Nucleus accumbens (tissue), 56 donors: ENCODE data around the gene NCOA1.
"Not testable (repeated sequence)": the region's sequence is repeated elsewhere in the genome, so short reads cannot be mapped to it uniquely, and the experiment has no call there.

ENCODE experiments used
- DNase-seq, 56 donors: peaks; one replicate each; lab custom pipeline; 2025; lab: John Stamatoyannopoulos, UW

Gene NCOA1

GRCh38 chr2:24569565-24569964 lies 78.5 kb downstream of the NCOA1 start:
- DNase-seq: not testable (repeated sequence)

DNA sequence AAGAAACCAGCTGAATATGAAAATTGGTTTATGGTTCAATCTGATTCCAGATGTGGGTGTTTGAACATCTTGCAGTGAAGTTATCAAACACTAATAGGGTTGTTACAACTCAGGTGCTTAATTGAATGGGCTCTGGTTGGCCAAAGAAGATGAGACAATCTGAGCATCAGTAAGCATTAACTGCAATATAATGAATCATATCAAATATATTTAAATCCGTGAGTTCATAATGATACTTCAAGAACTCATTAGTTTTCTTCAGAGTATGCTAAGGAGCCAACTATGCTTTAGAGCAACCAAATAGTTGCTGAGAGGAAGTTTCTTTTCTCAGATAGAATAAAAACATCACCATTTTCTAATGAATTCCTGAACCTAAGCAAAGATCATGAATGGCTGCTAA lies 79.2 kb downstream of the NCOA1 start:
- DNase-seq: no peak

- no peak for DNase-seq
Observed at GRCh38 chr2:24571828-24572442, 80.9 kb downstream of the NCOA1 start.

DNA sequence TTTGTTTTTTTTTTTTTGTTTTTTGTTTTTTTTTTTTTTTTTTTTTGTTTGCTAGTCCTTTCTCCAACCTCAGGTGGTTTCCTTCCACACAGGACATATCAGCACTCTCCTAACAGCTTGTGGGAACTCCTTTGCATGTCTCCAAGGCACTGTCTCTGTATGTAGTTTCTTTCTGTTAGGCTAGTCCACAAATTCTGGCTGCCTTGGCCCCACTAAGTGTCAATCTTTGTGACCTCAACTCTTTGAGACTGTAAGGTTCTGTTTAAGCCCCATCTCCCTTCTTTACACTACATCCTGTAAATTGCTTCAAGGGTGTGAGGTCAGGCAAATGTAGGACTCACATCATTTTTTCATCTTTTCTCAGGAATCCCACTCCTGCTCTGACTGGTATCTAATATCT lies 85.1 kb downstream of the NCOA1 start:
- DNase-seq: no peak

- DNase-seq: no peak
Observed at GRCh38 chr2:24576617-24577016, 85.6 kb downstream of the NCOA1 start.

- no peak for DNase-seq
Observed at GRCh38 chr2:24577481-24577880, 86.4 kb downstream of the NCOA1 start.

DNA sequence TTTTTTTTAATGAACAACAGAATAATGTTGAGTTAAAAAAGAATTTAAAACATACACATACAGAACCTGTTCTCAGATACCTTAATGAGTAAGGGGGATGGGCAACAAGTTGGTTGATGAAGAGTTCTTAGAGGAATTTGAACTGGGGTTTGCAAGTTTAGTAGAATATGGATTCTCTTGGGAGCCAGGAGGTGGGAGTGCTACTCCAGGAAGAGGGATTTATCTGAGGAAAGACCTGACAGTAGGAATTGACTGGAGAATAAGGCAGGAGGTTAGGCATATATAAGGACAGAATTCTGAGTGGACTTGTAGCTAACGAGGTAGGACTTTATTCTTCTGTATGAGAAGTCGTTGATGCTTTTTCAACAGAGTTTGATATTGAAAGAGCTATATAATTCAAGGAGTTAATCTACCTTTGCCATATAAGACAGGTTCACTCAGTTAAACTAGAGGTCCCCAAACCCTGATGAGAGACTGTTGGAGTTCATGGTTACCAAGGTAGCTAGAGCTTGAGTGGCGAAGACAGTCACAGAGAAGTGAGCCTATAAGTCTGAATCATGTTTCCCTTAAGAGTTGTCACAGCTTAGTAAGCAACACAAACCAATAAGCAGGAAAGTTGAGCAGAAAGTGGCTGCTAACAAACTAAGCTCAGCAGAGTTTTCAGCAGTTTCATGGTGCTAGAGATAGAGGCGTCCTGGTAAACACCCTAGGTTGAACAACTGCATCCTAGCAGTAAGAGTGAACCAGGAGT lies 88.2 kb downstream of the NCOA1 start:
- no peak for DNase-seq

GRCh38 chr2:24580561-24580960 lies 89.5 kb downstream of the NCOA1 start:
- no peak for DNase-seq

GRCh38 chr2:24581971-24582370 lies 90.9 kb downstream of the NCOA1 start:
- DNase-seq: not testable (repeated sequence)

- DNase-seq: no peak
Observed at GRCh38 chr2:24586955-24587354, 95.9 kb downstream of the NCOA1 start.

- DNase-seq: no peak
Observed at GRCh38 chr2:24588294-24588693, 97.2 kb downstream of the NCOA1 start.

GRCh38 chr2:24592441-24593100 lies 101.5 kb downstream of the NCOA1 start:
- DNase-seq: no peak

GRCh38 chr2:24594283-24594682 lies 103.2 kb downstream of the NCOA1 start:
- DNase-seq: no peak

DNA sequence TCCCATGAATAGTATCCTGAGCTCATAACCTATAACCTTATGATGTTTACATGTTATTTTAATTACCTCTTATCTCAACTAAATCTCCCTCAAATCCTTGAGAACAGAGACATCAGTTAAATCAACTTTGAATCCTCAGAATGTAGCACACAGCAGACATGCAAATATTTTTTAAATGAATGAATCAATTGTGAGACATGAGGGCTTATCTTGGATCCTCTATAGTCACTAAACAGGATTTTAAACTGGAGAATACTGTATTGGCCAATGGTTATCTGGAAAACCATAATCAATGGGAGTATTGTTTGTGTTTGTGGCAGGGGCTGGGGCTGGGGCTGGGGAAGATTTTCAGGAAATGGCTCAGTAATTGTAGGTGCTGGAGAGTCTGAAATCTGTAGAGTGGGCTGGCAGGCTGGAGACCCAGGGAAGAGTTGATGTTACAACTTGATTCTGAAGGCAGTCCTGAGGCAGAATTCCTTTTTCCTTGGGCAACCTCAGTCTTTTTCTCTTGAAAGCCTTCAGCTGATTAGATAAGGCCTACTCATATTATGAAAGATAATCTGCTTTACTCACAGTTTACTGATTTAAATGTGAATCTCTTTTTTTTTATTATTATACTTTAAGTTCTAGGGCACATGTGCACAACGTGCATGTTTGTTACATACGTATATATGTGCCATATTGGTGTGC lies 106.3 kb downstream of the NCOA1 start:
- no peak for DNase-seq

- not testable (repeated sequence) for DNase-seq
Observed at GRCh38 chr2:24600140-24600539, 109.1 kb downstream of the NCOA1 start.

DNA sequence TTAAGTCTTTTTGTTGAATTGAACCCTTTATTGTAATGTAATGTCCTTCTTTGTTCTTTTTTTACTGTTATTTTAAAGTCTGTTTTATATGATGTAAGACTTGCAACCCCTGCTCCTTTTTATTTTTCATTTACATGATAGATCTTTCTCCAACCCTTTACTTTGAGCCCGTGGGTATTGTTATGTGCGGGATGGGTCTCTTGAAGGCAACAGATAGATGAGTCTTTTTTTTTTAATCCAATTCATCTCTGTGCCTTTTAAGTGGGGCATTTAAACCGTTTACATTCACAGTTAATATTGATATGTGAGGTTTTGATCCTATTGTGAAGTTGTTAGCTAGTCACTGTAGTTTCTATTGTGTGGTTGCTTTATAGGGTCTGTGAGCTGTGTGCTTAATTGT lies 120.6 kb downstream of the NCOA1 start:
- DNase-seq: no peak

GRCh38 chr2:24613154-24613814 lies 122.2 kb downstream of the NCOA1 start:
- DNase-seq: no peak

DNA sequence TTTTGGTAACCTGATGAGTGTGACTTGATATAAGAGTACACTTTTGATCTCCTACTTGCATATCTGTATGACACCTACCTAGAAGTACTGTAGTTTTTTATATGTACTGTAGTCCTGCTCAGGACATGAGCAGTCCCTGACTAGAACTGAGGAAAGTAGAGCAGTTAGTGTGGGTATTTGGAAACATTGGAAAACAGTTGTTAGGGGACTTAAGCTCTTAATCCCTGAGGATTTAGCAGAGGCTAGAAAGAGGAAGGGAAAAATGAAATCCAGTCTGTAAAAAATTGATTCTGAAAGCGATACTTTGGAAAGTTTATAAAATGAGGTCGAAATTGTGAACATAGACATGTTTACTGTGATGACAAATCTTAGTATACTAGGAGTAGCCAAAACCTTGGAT lies 125.6 kb downstream of the NCOA1 start:
- DNase-seq: no peak

- DNase-seq: no peak
Observed at GRCh38 chr2:24617424-24617823, 126.4 kb downstream of the NCOA1 start.

GRCh38 chr2:24618144-24618543 lies 127.1 kb downstream of the NCOA1 start:
- DNase-seq: no peak

GRCh38 chr2:24618680-24619079 lies 127.6 kb downstream of the NCOA1 start:
- DNase-seq: no peak
